GM13977 (cell line): ENCODE data around the gene RPF1.
"Not testable (repeated sequence)": the region's sequence is repeated elsewhere in the genome, so short reads cannot be mapped to it uniquely, and the experiment has no call there.

Experiments
- DNase-seq: peaks from one replicate; pipeline ENCODE4 v3.0.0; 2012; ENCODE audit warnings: low spot score
- in situ Hi-C: fragments of 300-500 bp; cut with MboI; formaldehyde crosslinking; loops from one replicate; pipeline ENCODE4 v1.12.0; 2022; ENCODE audit warnings: low sequenced_read_pairs, low pct_unique_long_range_greater_than_20kb, mixed read lengths, inconsistent platforms; ENCODE audit not compliant: unreplicated experiment
- TF ChIP-seq, protein P1 (sequence below): IDR thresholded peaks from 2 replicates; pipeline ENCODE4 v1.5.1; 2012; ENCODE audit warnings: mild to moderate bottlenecking, control low read depth; ENCODE audit not compliant: insufficient read depth; ENCODE audit errors: extremely low read depth, missing control alignments

The RPF1 gene

DNA sequence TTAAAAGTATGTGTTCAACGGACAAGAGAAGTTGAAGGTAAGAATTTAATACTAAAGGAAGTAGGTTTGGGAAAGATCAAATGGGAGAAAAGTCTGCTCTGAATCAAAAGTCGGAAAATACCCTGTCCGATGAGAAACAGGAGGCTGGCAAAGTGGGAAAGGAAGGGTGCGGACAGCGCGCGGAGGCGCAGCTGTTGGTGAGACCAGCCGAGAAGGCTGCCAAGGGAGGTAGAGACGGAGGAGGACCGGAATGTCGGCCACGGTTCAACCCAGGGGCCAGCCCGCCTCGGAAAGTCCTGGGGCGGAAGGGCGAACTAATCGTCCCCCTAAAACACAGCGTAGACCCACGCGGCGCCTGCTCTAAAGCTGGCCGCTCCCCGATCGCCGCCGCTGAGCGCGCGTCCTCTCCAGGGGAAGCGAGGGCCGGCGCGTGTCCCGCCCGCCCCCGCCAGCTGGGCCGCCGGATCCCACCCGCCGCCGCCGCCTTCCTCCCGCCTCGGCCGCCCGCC, 26.5 kb downstream of the RPF1 start:
- no peak for DNase-seq
- TF ChIP-seq, protein P1, sequence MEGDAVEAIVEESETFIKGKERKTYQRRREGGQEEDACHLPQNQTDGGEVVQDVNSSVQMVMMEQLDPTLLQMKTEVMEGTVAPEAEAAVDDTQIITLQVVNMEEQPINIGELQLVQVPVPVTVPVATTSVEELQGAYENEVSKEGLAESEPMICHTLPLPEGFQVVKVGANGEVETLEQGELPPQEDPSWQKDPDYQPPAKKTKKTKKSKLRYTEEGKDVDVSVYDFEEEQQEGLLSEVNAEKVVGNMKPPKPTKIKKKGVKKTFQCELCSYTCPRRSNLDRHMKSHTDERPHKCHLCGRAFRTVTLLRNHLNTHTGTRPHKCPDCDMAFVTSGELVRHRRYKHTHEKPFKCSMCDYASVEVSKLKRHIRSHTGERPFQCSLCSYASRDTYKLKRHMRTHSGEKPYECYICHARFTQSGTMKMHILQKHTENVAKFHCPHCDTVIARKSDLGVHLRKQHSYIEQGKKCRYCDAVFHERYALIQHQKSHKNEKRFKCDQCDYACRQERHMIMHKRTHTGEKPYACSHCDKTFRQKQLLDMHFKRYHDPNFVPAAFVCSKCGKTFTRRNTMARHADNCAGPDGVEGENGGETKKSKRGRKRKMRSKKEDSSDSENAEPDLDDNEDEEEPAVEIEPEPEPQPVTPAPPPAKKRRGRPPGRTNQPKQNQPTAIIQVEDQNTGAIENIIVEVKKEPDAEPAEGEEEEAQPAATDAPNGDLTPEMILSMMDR = no peak
- in situ Hi-C loops = no loop called here

DNA sequence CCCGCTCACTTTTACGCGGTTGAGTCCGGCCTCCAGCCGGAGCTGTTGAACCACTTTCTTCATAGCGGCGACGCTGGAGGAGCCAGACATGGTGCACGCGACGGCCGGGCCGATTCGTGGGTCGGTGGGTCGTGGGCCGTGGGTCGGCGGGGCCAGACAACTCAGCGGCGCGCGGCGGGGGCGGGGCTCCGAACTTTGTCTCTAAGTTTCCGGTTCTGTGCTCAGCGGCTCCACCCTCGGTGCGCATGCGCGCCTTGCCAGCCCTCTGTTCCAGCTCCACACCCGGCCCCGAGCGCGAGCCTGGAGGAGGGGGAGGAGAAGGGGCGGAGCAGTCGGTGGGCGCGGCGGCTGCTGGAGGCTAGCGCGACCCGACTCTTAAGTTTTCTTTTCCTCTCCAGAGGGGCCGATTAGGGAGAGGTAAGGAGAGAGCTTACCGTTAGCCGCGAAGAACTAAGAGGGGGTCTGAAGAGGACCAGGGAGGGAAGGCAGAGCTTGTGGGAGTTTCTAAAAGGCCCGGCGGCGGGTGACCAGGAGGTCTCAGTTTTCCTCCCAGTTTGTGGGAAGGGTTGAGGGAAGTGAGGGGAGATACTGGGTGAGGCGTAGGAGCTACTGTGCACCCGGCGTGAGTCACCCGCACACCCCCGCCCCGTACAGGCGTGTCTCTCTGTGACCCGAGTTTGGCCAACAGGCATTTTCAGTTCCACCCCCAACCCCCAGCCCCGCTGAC, 27.1 kb downstream of the RPF1 start, which contains the start of the genes GNG5 and SPATA1:
TSS of gene GNG5 (minus strand) at position 580 of the 727 bp plus-strand sequence. CDS start at position 90, 490 bp downstream.
TSS of gene SPATA1 (plus strand) at position 385 of the 727 bp plus-strand sequence. CDS start 9,974 bp downstream, outside the sequence.
- peak; percentile 98 for DNase-seq
- TF ChIP-seq, protein P1 = no peak
- in situ Hi-C loops = no loop called here

DNA sequence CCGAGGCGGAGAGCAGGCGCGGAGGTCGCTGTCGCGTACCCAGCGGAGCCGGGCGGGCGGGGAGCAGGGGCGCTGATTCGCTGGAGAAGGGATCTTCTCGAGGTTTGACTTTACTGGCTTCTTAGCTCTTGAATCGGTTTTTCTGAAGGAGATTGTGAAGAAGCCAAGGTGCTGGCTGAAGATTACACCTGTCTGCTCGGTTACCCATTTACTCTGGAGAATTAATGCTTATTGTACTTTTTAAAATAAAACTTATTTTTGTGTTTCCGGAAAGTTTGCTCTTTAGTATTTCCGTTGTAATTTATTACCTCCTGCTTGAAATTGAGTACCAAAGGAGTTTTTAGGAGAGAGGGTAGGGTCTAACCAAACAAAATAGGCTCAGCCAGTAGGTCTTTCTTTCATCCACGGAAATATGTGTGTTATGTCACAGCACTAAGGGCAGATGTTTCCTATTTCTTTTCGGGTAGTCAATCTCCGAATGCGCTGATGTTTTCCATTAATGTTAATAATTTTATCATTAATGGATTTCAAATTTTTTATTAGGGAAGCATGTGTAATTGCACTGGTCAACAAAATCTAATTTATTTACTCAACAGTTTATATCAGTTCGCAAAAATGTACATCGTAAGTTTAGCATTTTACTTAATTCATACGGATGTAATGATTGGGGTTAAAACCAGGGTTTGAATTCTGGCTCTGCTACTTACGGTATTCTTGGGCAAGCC, 27.8 kb downstream of the RPF1 start:
- DNase-seq = no peak
- TF ChIP-seq, protein P1 = no peak
- in situ Hi-C loops = no loop called here

DNA sequence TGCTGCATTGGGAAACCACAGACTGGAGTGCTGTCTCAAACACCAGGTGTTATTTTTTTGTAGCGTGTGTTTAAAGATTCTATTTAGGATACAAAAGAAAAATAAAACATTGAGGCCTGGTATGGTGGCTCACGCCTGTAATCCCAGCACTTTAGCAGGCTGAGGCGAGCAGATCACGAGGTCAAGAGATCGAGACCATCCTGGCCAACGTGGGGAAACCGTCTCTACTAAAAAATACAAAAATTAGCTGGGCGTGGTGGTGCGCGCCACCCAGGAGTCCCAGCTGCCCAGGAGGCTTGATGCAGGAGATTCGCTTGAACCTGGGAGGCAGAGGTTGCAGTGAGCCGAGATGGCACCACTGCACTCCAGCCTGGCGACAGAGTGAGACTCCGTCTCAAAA, 28.8 kb downstream of the RPF1 start:
- in situ Hi-C loops, DNase-seq: not testable (repeated sequence)

DNA sequence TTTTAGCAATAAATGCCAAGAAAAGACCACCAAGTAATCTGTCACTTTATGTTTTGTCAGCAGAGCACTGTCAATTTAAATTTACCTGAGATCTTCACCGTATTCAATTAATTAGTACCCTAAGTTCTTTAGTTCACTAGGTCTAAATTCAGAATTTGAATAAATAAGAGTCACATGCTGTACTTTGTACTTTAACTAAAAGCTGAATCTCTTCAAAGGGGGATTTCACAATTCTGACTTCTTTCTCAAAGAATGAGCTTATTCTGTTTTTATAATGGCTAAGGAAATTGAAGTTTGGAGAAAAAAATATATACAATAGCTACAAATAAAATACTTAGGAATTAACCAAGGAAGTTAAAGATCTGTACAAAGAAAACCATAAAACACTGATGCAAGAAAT, 29.4 kb downstream of the RPF1 start:
- in situ Hi-C loops = no loop called here
- no peak for DNase-seq
- TF ChIP-seq, protein P1 = no peak

DNA sequence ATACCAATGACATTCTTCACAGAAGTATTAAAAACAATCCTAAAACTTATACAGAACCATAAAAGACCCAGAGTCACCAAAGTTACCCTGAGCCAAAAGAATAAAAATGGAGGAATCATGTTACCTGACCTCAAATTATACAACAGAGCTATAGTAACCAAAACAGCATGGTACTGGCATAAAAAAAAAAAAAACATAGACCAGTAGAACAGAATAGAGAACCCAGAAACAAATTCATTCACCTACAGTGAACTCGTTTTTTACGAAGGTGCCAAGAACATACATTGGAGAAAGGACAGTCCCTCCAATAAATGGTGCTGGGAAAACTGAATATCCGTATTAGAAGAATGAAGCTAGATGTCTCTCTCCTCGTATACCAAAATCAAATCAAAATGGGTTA, 30.0 kb downstream of the RPF1 start:
- in situ Hi-C loops = no loop called here
- TF ChIP-seq, protein P1 = no peak
- DNase-seq = no peak

DNA sequence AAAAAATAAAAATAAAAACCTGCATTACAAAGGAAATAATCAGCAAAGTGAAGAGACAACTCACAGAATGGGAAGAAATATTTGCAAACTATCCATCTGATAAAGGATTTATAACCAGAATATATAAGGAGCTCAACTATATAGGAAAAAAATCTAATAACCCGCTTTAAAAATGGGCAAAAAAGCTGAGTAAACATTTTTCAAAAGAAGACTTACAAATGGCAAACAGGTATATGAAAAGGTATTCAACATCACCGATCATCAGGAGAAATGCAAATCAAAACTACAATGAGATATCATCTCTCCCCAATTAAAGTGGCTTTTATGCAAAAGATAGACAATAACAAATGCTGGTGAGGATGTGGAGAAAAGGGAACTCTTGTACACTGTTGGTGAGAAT, 31.1 kb downstream of the RPF1 start:
- TF ChIP-seq, protein P1 = no peak
- DNase-seq = no peak
- in situ Hi-C loops = no loop called here
